HG03442 (cell line): ENCODE data around the gene ARSJ.
"Not testable (repeated sequence)": the region's sequence is repeated elsewhere in the genome, so short reads cannot be mapped to it uniquely, and the experiment has no call there.

Source experiments
- ATAC-seq: cut with Tn5 transposase; IDR thresholded peaks from one replicate; pipeline ENCODE4 v1.9.1; 2021; ENCODE audit warnings: mild to moderate bottlenecking, moderate library complexity; ENCODE audit not compliant: unreplicated experiment

ARSJ gene

GRCh38 chr4:113959539-113959937, 19.9 kb downstream of the ARSJ start:
- no peak for ATAC-seq

- ATAC-seq: peak; percentile 60
Observed at GRCh38 chr4:113958766-113959538, 20.5 kb downstream of the ARSJ start.

- ATAC-seq: no peak
Observed at GRCh38 chr4:113957956-113958355, 21.5 kb downstream of the ARSJ start.

- peak; percentile 43 for ATAC-seq
Observed at GRCh38 chr4:113955948-113956347, 23.5 kb downstream of the ARSJ start.

- no peak for ATAC-seq
Observed at GRCh38 chr4:113955411-113955810, 24.0 kb downstream of the ARSJ start.

GRCh38 chr4:113953888-113954287, 25.6 kb downstream of the ARSJ start:
- ATAC-seq: no peak

GRCh38 chr4:113952452-113953029, 26.9 kb downstream of the ARSJ start:
- peak; percentile 96 for ATAC-seq

- no peak for ATAC-seq
Observed at GRCh38 chr4:113951263-113951662, 28.2 kb downstream of the ARSJ start.

- ATAC-seq: no peak
Observed at GRCh38 chr4:113950207-113950606, 29.2 kb downstream of the ARSJ start.

- ATAC-seq: no peak
Observed at GRCh38 chr4:113947484-113947883, 32.0 kb downstream of the ARSJ start.

- no peak for ATAC-seq
Observed at GRCh38 chr4:113945906-113946305, 33.5 kb downstream of the ARSJ start.

GRCh38 chr4:113943863-113944262, 35.6 kb downstream of the ARSJ start:
- no peak for ATAC-seq

- ATAC-seq: no peak
Observed at GRCh38 chr4:113943085-113943484, 36.4 kb downstream of the ARSJ start.

GRCh38 chr4:113941836-113942235, 37.6 kb downstream of the ARSJ start:
- ATAC-seq: no peak

- ATAC-seq: not testable (repeated sequence)
Observed at GRCh38 chr4:113940103-113940502, 39.3 kb downstream of the ARSJ start.

GRCh38 chr4:113935190-113935589, 44.3 kb downstream of the ARSJ start:
- ATAC-seq: no peak

- ATAC-seq: not testable (repeated sequence)
Observed at GRCh38 chr4:113924706-113925105, 54.7 kb downstream of the ARSJ start.

GRCh38 chr4:113921089-113921794, 58.2 kb downstream of the ARSJ start:
- ATAC-seq: no peak

- ATAC-seq: no peak
Observed at GRCh38 chr4:113919611-113920010, 59.8 kb downstream of the ARSJ start.

- no peak for ATAC-seq
Observed at GRCh38 chr4:113919145-113919544, 60.3 kb downstream of the ARSJ start.

- no peak for ATAC-seq
Observed at GRCh38 chr4:113908829-113909228, 70.6 kb downstream of the ARSJ start.

GRCh38 chr4:113907559-113907958, 71.9 kb downstream of the ARSJ start:
- ATAC-seq: no peak
